Sigmoid colon (tissue), 7 donors: ENCODE measurements around the gene SRSF7. TPM values are rescaled to one million over a fixed set of nuclear protein-coding genes. Genes with fewer than 3 reads are reported as not detected.
A peak's percentile ranks its signal among the peaks of the same experiment; 100 is the strongest.

Source experiments
- DNase-seq: peaks from one replicate; pipeline ENCODE4 v3.0.0-alpha.2; 2019
- H3K27ac ChIP-seq, 4 donors: fragments of 200-600 bp; sonication (generic); one replicate each; pipeline ENCODE4 v1.5.1; 2016 to 2019; ENCODE audit warnings: mild to moderate bottlenecking in 1 of 4
- H3K27me3 ChIP-seq, 3 donors: fragments of 200-600 bp; sonication (generic); one replicate each; pipeline ENCODE4 v1.5.1; 2019; ENCODE audit warnings: mild to moderate bottlenecking in 1 of 3
- H3K36me3 ChIP-seq, 4 donors: fragments of 200-600 bp; sonication (generic); one replicate each; pipeline ENCODE4 v1.5.1; 2016 to 2019
- H3K4me1 ChIP-seq, 4 donors: fragments of 200-600 bp; sonication (generic); one replicate each; pipeline ENCODE4 v1.5.1; 2017 to 2019
- H3K4me3 ChIP-seq, 4 donors: fragments of 200-600 bp; sonication (generic); one replicate each; pipeline ENCODE4 v1.5.1; 2017 to 2019; ENCODE audit warnings: mild to moderate bottlenecking in 2 of 4, moderate library complexity in 1 of 4
- H3K9me3 ChIP-seq, 4 donors: fragments of 200-600 bp in 3 of 4; sonication (generic) in 3 of 4; one replicate each; pipeline versions ENCODE4 v1.5.1 to v1.6.1; 2013 to 2019
- CTCF ChIP-seq, 4 experiments: fragments of 450-650 bp in 3 of 4; fragments of 200-600 bp in 1 of 4; IDR thresholded peaks; one replicate each; pipeline ENCODE4 v1.5.1; 2016 to 2019; ENCODE audit warnings: antibody characterized with exemption in 4 of 4, mild to moderate bottlenecking in 3 of 4, moderate library complexity in 2 of 4
- EP300 ChIP-seq, 4 donors: sonication (generic); formaldehyde crosslinking; IDR thresholded peaks; one replicate each; pipeline ENCODE4 v1.6.1; 2017; ENCODE audit warnings: antibody characterized with exemption in 4 of 4
- POLR2A ChIP-seq, 2 donors: fragments of 450-650 bp; IDR thresholded peaks; one replicate each; pipeline ENCODE4 v1.6.1; 2016; ENCODE audit warnings: antibody characterized with exemption in 2 of 2, mild to moderate bottlenecking in 2 of 2, moderate library complexity in 2 of 2
- POLR2AphosphoS5 ChIP-seq, 4 donors: sonication (generic); formaldehyde crosslinking; IDR thresholded peaks; one replicate each; pipeline ENCODE4 v1.6.1; 2017; ENCODE audit warnings: antibody characterized with exemption in 4 of 4
- WGBS, 2 donors: extraction: QIAGEN DNeasy Blood & Tissue Kit; methylation state at CpG; one replicate each; pipeline ENCODE4 v1.1.7; 2013; 5-methylcytosine and 5-hydroxymethylcytosine counted together
- intact Hi-C: fragments of 100-400 bp; cut with DNase I; formaldehyde crosslinking; loops from one replicate; pipeline ENCODE4 v1.15.1; 2023
- polyA plus RNA-seq, 3 donors: library from polyadenylated mRNA; stranded (reverse); fragments of 200-250 nt; gene quantifications; one replicate each; pipeline ENCODE4 v1.2.3, GENCODE V29; 2013
- total RNA-seq, 4 donors: library from RNA; depleted of rRNA; stranded (reverse); fragments of >200 nt; gene quantifications; one replicate each; pipeline ENCODE4 v1.1.0, GENCODE V29; 2016
- donor health status: healthy with polysubstance abuse.
- donor health status: Bipolar disorder and iron deficiency.
- donor health status: healthy.

The SRSF7 gene
- total and polyA plus RNA-seq, 7 donors = 55.9 to 146 (median 83.8) TPM

GRCh38 chr2:38747819-38748218 is 3.3 kb downstream of the SRSF7 start:
- Histone ChIP-seq H3K27me3 (no peaks in the 10 kb centered on the region), H3K4me1 (peaks cover 0 to 74% (median 64%) of the 10 kb centered on the region in 4 donors), H3K4me3 (no peak overlapping the region), H3K9me3 (no peaks in the 10 kb centered on the region), H3K36me3 (peaks cover 39 to 68% (median 49%) of the 10 kb centered on the region in 4 donors), H3K27ac (peak overlapping the region in 3 of 4 donors; percentile 17 to 46 (median 36))
- TF ChIP-seq POLR2A (IDR thresholded peaks at IDR 0.05) (no peak), POLR2AphosphoS5 (IDR thresholded peaks at IDR 0.05) (no peak), EP300 (IDR thresholded peaks at IDR 0.05) (no peak), CTCF (IDR thresholded peaks at IDR 0.05) (no peak)
- DNase-seq = no peak
- intact Hi-C loops = loop anchor here (5.0 kb wide), 1 partner anchor 431 kb away; no protein-coding TSS in a partner anchor
- 33 to 68% methylated on average over 5 of the region's 5 CpGs for WGBS, 2 donors

GRCh38 chr2:38747007-38747424 is 4.1 kb downstream of the SRSF7 start:
- TF ChIP-seq EP300 (IDR thresholded peaks at IDR 0.05) = no peak
- no peak for TF ChIP-seq CTCF (IDR thresholded peaks at IDR 0.05)
- TF ChIP-seq POLR2AphosphoS5 (IDR thresholded peaks at IDR 0.05) = no peak
- TF ChIP-seq POLR2A (IDR thresholded peaks at IDR 0.05) = no peak
- H3K9me3 ChIP-seq = no peaks in the 10 kb centered on the region
- H3K4me1 ChIP-seq = peaks cover 0 to 74% (median 63%) of the 10 kb centered on the region in 4 donors
- no peak overlapping the region for H3K4me3 ChIP-seq
- H3K27me3 ChIP-seq = no peaks in the 10 kb centered on the region
- peaks cover 39 to 72% (median 49%) of the 10 kb centered on the region in 4 donors for H3K36me3 ChIP-seq
- no peak for DNase-seq
- intact Hi-C loops = loop anchor here (5.0 kb wide), 1 partner anchor 430 kb away; no protein-coding TSS in a partner anchor
- H3K27ac ChIP-seq = peak overlapping the region in 3 of 4 donors; percentile 4 to 46 (median 36)
- WGBS, 2 donors = 53 to 78% methylated on average over 4 of the region's 4 CpGs

GRCh38 chr2:38745267-38745666 is 5.9 kb downstream of the SRSF7 start:
- intact Hi-C loops = loop anchor here (5.0 kb wide), 1 partner anchor 428 kb away; no protein-coding TSS in a partner anchor
- H3K9me3 ChIP-seq = no peaks in the 10 kb centered on the region
- no peak for DNase-seq
- WGBS, 2 donors = 84 to 92% methylated on average over 9 of the region's 9 CpGs
- peak overlapping the region in 1 of 4 donors; percentile 85 for H3K27ac ChIP-seq
- H3K4me1 ChIP-seq = peaks cover 0 to 84% (median 65%) of the 10 kb centered on the region in 4 donors
- TF ChIP-seq POLR2A (IDR thresholded peaks at IDR 0.05) = no peak
- TF ChIP-seq EP300 (IDR thresholded peaks at IDR 0.05) = no peak
- no peak for TF ChIP-seq CTCF (IDR thresholded peaks at IDR 0.05)
- TF ChIP-seq POLR2AphosphoS5 (IDR thresholded peaks at IDR 0.05) = no peak
- H3K27me3 ChIP-seq = no peaks in the 10 kb centered on the region
- H3K36me3 ChIP-seq = peaks cover 39 to 72% (median 49%) of the 10 kb centered on the region in 4 donors
- H3K4me3 ChIP-seq = no peak overlapping the region

- Histone ChIP-seq H3K4me3 (no peak overlapping the region), H3K27me3 (no peaks in the 10 kb centered on the region), H3K4me1 (peaks cover 0 to 80% (median 60%) of the 10 kb centered on the region in 4 donors), H3K9me3 (no peaks in the 10 kb centered on the region), H3K27ac (peak overlapping the region in 2 of 4 donors; percentile 81 to 85), H3K36me3 (peaks cover 39 to 68% (median 51%) of the 10 kb centered on the region in 4 donors)
- intact Hi-C loops = loop anchor here (5.0 kb wide), 1 partner anchor 207 kb away; no protein-coding TSS in a partner anchor
- TF ChIP-seq EP300 (IDR thresholded peaks at IDR 0.05) (no peak), CTCF (IDR thresholded peaks at IDR 0.05) (no peak), POLR2A (IDR thresholded peaks at IDR 0.05) (no peak), POLR2AphosphoS5 (IDR thresholded peaks at IDR 0.05) (no peak)
- WGBS, 2 donors = 28 to 51% methylated on average over 2 of the region's 2 CpGs
- DNase-seq = no peak
Measured at GRCh38 chr2:38744399-38744780, 6.8 kb downstream of the SRSF7 start.
